Transverse colon (tissue), 4 donors: ENCODE measurements around the gene DGKG. TPM values are rescaled to one million over a fixed set of nuclear protein-coding genes. Genes with fewer than 3 reads are reported as not detected.

ENCODE experiments used
- DNase-seq: peaks from one replicate; pipeline ENCODE4 v3.0.0-alpha.2; 2019
- H3K27ac ChIP-seq, 4 donors: fragments of 200-600 bp; sonication (generic); 2 replicates each; pipeline ENCODE4 v1.5.1; 2016 to 2018; ENCODE audit warnings: inconsistent platforms in 4 of 4
- H3K27me3 ChIP-seq: fragments of 200-600 bp; sonication (generic); 2 replicates; pipeline ENCODE4 v1.5.1; 2017; ENCODE audit warnings: inconsistent platforms
- H3K36me3 ChIP-seq, 4 donors: fragments of 200-600 bp; sonication (generic); 2 replicates each; pipeline ENCODE4 v1.5.1; 2017 to 2019; ENCODE audit warnings: inconsistent platforms in 4 of 4
- H3K4me1 ChIP-seq, 4 donors: fragments of 200-600 bp; sonication (generic); 2 replicates each; pipeline ENCODE4 v1.5.1; 2017 to 2020; ENCODE audit warnings: inconsistent platforms in 4 of 4
- H3K4me3 ChIP-seq, 4 donors: fragments of 200-600 bp; sonication (generic); 1 replicate in 1 of 4; 2 replicates in 3 of 4; pipeline versions ENCODE4 v1.5.1 to v1.6.1; 2017 to 2019; ENCODE audit warnings: inconsistent platforms in 4 of 4
- H3K9me3 ChIP-seq, 2 donors: fragments of 200-600 bp; sonication (generic); 2 replicates each; pipeline ENCODE4 v1.5.1; 2017 to 2019; ENCODE audit warnings: inconsistent platforms in 2 of 2
- EP300 ChIP-seq: sonication (generic); formaldehyde crosslinking; IDR thresholded peaks from one replicate; pipeline ENCODE4 v1.6.1; 2017; ENCODE audit warnings: antibody characterized with exemption, low read depth
- POLR2A ChIP-seq: fragments of 450-650 bp; IDR thresholded peaks from one replicate; pipeline ENCODE4 v1.6.1; 2016; ENCODE audit warnings: antibody characterized with exemption, mild to moderate bottlenecking, moderate library complexity
- POLR2AphosphoS5 ChIP-seq, 3 donors: sonication (generic); formaldehyde crosslinking; IDR thresholded peaks; one replicate each; pipeline ENCODE4 v1.6.1; 2016; ENCODE audit warnings: antibody characterized with exemption in 3 of 3
- WGBS, 2 donors: methylation state at CpG; one replicate each; pipeline ENCODE4 v1.1.5; 2018; ENCODE audit warnings: low coverage in 1 of 2; 5-methylcytosine and 5-hydroxymethylcytosine counted together
- in situ Hi-C, 4 donors: fragments of 200-750 bp; cut with MboI; loops; one replicate each; pipeline versions ENCODE4 v1.15.0 to v1.15.1; 2017; ENCODE audit warnings: low sequenced_read_pairs in 3 of 4, low pct_ligation_motif_present in 1 of 4, low pct_unique_long_range_greater_than_20kb in 1 of 4
- intact Hi-C: fragments of 100-400 bp; cut with DNase I; formaldehyde crosslinking; loops from one replicate; pipeline ENCODE4 v1.15.1; 2023; ENCODE audit warnings: low total_unique reads
- total RNA-seq, 4 donors: library from RNA; depleted of rRNA; stranded (reverse); fragments of >200 nt; gene quantifications; one replicate each; pipeline ENCODE4 v1.1.0, GENCODE V29; 2016
- TF ChIP-seq, protein P1 (sequence below), 5 experiments: fragments of 200-600 bp in 3 of 5; fragments of 450-650 bp in 2 of 5; sonication (generic) in 3 of 5; IDR thresholded peaks; 1 replicate in 2 of 5; 2 replicates in 3 of 5; pipeline ENCODE4 v1.5.1; 2016 to 2017; ENCODE audit warnings: antibody characterized with exemption in 5 of 5, inconsistent platforms in 3 of 5, mild to moderate bottlenecking in 2 of 5, moderate library complexity in 1 of 5

DGKG gene
- total RNA-seq, 4 donors from 2014 or later = 1.00 to 2.9 (median 1.8) TPM

GRCh38 chr3:186169379-186169778, 192.7 kb downstream of the DGKG start:
- in situ Hi-C loops = no loop called here
- intact Hi-C loops = no loop called here
- Histone ChIP-seq H3K4me3 (no peak overlapping the region), H3K4me1 (no peaks in the 10 kb centered on the region), H3K27me3 (no peaks in the 10 kb centered on the region), H3K9me3 (no peaks in the 10 kb centered on the region), H3K36me3 (no peaks in the 10 kb centered on the region), H3K27ac (no peak overlapping the region)
- 78 to 95% methylated on average over 2 of the region's 2 CpGs for WGBS, 2 donors
- DNase-seq = no peak
- no peak for TF ChIP-seq EP300
- no peak for TF ChIP-seq POLR2AphosphoS5 (IDR thresholded peaks at IDR 0.05)
- TF ChIP-seq, protein P1, sequence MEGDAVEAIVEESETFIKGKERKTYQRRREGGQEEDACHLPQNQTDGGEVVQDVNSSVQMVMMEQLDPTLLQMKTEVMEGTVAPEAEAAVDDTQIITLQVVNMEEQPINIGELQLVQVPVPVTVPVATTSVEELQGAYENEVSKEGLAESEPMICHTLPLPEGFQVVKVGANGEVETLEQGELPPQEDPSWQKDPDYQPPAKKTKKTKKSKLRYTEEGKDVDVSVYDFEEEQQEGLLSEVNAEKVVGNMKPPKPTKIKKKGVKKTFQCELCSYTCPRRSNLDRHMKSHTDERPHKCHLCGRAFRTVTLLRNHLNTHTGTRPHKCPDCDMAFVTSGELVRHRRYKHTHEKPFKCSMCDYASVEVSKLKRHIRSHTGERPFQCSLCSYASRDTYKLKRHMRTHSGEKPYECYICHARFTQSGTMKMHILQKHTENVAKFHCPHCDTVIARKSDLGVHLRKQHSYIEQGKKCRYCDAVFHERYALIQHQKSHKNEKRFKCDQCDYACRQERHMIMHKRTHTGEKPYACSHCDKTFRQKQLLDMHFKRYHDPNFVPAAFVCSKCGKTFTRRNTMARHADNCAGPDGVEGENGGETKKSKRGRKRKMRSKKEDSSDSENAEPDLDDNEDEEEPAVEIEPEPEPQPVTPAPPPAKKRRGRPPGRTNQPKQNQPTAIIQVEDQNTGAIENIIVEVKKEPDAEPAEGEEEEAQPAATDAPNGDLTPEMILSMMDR (IDR thresholded peaks at IDR 0.05) = no peak
- TF ChIP-seq POLR2A = no peak

GRCh38 chr3:186168976-186169375, 193.1 kb downstream of the DGKG start:
- in situ Hi-C loops (no loop called here), intact Hi-C loops (no loop called here)
- Histone ChIP-seq H3K4me1 (no peaks in the 10 kb centered on the region), H3K4me3 (no peak overlapping the region), H3K27ac (no peak overlapping the region), H3K9me3 (no peaks in the 10 kb centered on the region), H3K36me3 (no peaks in the 10 kb centered on the region), H3K27me3 (no peaks in the 10 kb centered on the region)
- DNase-seq = no peak
- TF ChIP-seq, protein P1 (IDR thresholded peaks at IDR 0.05) = no peak
- no peak for TF ChIP-seq POLR2AphosphoS5 (IDR thresholded peaks at IDR 0.05)
- no peak for TF ChIP-seq POLR2A
- TF ChIP-seq EP300 = no peak

GRCh38 chr3:186167646-186168395, 194.2 kb downstream of the DGKG start:
- TF ChIP-seq, protein P1 (IDR thresholded peaks at IDR 0.05) = no peak
- TF ChIP-seq POLR2A (no peak), POLR2AphosphoS5 (IDR thresholded peaks at IDR 0.05) (no peak), EP300 (no peak)
- intact Hi-C loops (no loop called here), in situ Hi-C loops (no loop called here)
- no peaks in the 10 kb centered on the region for H3K27me3 ChIP-seq
- no peaks in the 10 kb centered on the region for H3K9me3 ChIP-seq
- no peaks in the 10 kb centered on the region for H3K4me1 ChIP-seq
- no peak overlapping the region for H3K4me3 ChIP-seq
- no peak for DNase-seq
- H3K36me3 ChIP-seq = no peaks in the 10 kb centered on the region
- no peak overlapping the region for H3K27ac ChIP-seq
- WGBS, 2 donors = 42 to 84% methylated on average over 1 of the region's 1 CpG

- no peak for DNase-seq
- 43 to 54% methylated on average over 3 of the region's 3 CpGs for WGBS, 2 donors
- Histone ChIP-seq H3K4me1 (no peaks in the 10 kb centered on the region), H3K27me3 (no peaks in the 10 kb centered on the region), H3K9me3 (no peaks in the 10 kb centered on the region), H3K4me3 (no peak overlapping the region), H3K36me3 (no peaks in the 10 kb centered on the region), H3K27ac (no peak overlapping the region)
- TF ChIP-seq POLR2A = no peak
- no peak for TF ChIP-seq POLR2AphosphoS5 (IDR thresholded peaks at IDR 0.05)
- TF ChIP-seq EP300 = no peak
- TF ChIP-seq, protein P1 (IDR thresholded peaks at IDR 0.05) = no peak
- intact Hi-C loops = no loop called here
- in situ Hi-C loops = no loop called here
These were observed 195.3 kb downstream of the DGKG start for GRCh38 chr3:186166491-186167288.
